Bronchial epithelial cell (primary cell): ENCODE measurements around the gene GNB3. TPM values are rescaled to one million over a fixed set of nuclear protein-coding genes. Genes with fewer than 3 reads are reported as not detected.

Source experiments
- DNase-seq: peaks from one replicate; pipeline ENCODE4 v3.0.0-alpha.2; 2010; ENCODE audit warnings: low read depth
- FAIRE-seq: peaks from 2 replicates; lab custom pipeline; 2011; peaks lifted over from hg19 to GRCh38; lab: Jason Lieb, UNC
- H3K27me3 ChIP-seq: 2 replicates; pipeline ENCODE4 v1.5.1; 2011; ENCODE audit warnings: low read length; ENCODE audit not compliant: control insufficient read depth, insufficient read depth
- H3K36me3 ChIP-seq: 2 replicates; pipeline ENCODE4 v1.5.1; 2011; ENCODE audit warnings: low read length; ENCODE audit not compliant: control insufficient read depth, insufficient read depth
- H3K4me3 ChIP-seq: 2 replicates; pipeline ENCODE4 v1.5.1; 2011; ENCODE audit warnings: mild to moderate bottlenecking, low read depth, low read length, control low read depth
- total RNA-seq: library from RNA; depleted of rRNA; stranded (reverse); fragments of >200 nt; gene quantifications from 2 replicates; pipeline ENCODE4 v1.2.1, GENCODE V29; 2014
- TF ChIP-seq, protein P1 (sequence below): IDR thresholded peaks from 2 replicates; pipeline ENCODE4 v1.5.1; 2011; ENCODE audit warnings: mild to moderate bottlenecking, moderate library complexity, low read length, control low read depth, inconsistent platforms; ENCODE audit not compliant: insufficient read depth, severe bottlenecking

The GNB3 gene
- total RNA-seq, 1 donor from 2014 or later, result 0.53 TPM

DNA sequence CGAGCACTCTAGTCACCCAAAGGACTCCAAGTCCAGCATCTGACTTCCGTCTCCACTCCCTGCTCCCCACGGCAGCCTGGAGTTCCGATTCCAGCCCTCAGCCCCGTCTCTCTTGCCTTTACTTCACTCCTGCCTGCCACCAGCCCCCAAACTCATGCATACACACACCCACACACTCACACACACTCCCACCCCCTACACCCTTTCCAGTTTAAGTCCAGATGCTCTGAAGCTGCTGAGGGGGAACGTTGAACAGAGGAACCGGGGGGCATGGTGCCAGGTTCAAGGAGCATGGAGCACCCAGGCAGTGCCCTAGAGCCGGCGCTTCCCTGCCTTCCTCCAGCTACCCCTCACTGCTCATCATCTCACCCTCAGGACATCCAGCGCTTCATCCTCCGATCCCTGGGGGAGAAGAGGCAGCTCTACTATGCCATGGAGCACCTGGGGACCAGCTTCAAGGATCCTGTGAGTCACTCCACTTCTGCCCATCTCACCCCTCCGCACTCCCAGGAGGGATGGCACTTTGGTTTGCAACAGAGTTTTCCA lies 9.2 kb upstream of the GNB3 start:
- DNase-seq (no peak), FAIRE-seq (no peak)
- no peaks in the 10 kb centered on the region for H3K27me3 ChIP-seq
- H3K36me3 ChIP-seq, result peaks cover 2% of the 10 kb centered on the region
- H3K4me3 ChIP-seq, result no peak overlapping the region
- TF ChIP-seq, protein P1, sequence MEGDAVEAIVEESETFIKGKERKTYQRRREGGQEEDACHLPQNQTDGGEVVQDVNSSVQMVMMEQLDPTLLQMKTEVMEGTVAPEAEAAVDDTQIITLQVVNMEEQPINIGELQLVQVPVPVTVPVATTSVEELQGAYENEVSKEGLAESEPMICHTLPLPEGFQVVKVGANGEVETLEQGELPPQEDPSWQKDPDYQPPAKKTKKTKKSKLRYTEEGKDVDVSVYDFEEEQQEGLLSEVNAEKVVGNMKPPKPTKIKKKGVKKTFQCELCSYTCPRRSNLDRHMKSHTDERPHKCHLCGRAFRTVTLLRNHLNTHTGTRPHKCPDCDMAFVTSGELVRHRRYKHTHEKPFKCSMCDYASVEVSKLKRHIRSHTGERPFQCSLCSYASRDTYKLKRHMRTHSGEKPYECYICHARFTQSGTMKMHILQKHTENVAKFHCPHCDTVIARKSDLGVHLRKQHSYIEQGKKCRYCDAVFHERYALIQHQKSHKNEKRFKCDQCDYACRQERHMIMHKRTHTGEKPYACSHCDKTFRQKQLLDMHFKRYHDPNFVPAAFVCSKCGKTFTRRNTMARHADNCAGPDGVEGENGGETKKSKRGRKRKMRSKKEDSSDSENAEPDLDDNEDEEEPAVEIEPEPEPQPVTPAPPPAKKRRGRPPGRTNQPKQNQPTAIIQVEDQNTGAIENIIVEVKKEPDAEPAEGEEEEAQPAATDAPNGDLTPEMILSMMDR, result no peak

DNA sequence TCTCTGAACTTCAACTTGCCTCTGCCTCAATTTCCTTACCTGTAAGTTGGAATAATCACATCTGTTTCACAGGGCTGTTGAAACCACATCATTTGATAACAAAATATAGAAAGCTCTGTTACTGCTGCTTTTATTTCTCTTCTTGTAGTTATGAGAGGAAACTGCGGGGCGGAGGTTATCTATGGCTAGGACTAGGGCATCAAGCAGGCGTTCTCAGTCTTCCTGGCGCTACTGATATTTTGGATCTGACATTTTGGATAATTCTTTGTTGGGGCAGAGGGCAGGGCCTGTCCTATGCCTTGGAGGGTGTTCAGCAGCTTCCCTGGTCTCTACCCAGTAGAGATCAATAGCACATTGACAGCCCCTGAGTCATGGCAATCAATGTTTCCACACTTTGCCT lies 8.6 kb upstream of the GNB3 start:
- TF ChIP-seq, protein P1, result no peak
- no peak for FAIRE-seq
- Histone ChIP-seq H3K36me3 (peaks cover 2% of the 10 kb centered on the region), H3K4me3 (no peak overlapping the region), H3K27me3 (no peaks in the 10 kb centered on the region)
- DNase-seq, result no peak

DNA sequence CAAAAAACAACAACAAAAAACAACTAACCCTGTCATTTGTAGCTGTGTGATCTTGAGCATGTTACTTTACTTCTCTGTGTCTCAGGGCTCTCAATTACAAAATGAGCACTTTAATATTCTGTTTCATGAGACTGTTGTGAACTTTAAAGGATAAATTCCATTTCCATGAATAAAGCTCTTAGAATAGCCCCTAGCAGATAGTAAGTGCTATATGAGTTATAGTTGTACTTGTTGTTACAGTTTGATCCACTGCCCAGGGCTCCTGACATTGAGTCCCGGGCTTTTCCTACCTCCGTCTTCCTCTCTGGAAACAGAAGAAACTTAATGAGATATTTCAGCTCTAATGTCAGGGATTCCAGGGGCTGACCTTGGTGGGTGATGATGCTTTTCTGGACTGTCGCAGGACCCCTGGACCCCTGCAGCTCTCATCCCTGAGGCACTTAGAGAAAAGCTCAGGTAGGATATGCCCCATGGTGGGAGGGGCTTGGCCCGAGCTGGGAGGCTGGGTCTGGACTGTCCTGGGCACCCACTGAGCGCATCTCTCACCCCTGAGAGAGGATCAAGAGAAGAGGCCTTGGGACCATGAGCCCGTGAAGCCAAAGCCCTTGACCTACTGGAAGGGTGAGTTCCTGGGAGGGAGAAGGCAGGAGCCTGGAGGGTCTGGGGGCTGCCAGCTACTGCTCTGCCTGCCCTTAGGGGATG lies 7.4 kb upstream of the GNB3 start:
- Histone ChIP-seq H3K4me3 (no peak overlapping the region), H3K27me3 (no peaks in the 10 kb centered on the region), H3K36me3 (peaks cover 7% of the 10 kb centered on the region)
- FAIRE-seq (no peak), DNase-seq (no peak)
- TF ChIP-seq, protein P1, result no peak

DNA sequence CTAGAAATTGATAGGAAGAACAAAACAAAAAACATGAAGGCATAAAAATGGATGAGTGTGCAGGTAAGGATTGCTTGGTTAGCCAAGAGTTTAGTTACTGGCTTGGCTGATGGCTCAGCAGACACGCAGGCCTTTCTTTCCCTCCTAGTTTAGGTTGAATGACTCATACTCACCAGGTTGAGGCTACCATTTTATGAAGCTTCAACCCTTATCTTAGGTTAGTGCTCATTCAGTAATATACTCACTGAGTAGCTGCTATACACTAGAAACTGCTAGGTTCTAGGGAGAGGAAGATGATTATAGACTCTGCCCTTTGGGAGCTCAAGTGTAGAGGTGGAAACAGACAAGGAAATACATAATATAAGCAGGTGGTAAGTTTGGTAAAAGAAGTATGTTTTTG lies 6.5 kb upstream of the GNB3 start:
- DNase-seq, result no peak

DNA sequence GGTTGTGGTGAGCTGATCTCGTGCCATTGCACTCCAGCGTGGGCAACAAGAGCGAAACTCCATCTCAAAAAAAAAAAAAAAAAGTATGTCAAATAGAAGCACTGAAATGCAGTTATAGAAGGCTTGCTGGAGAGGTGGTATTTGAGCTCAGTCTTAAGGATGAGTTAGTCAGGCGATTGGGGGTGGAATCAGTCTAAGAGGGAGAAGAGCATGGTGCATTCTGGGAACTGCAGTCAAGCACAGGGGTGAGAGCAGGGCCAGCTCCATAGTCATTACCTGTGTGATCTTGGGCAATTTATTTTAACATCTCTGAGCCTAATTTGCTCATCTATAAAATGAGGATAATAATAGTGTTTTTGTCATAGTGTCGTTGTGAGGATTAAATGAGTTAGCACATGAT lies 5.9 kb upstream of the GNB3 start:
- Histone ChIP-seq H3K27me3 (no peaks in the 10 kb centered on the region), H3K4me3 (no peak overlapping the region), H3K36me3 (peaks cover 7% of the 10 kb centered on the region)
- FAIRE-seq (no peak), DNase-seq (no peak)
- TF ChIP-seq, protein P1, result no peak

More for the DNA sequence above, 6.5 kb upstream of the GNB3 start:
- Histone ChIP-seq H3K4me3 (no peak overlapping the region), H3K27me3 (no peaks in the 10 kb centered on the region), H3K36me3 (peaks cover 7% of the 10 kb centered on the region)
- TF ChIP-seq, protein P1, result no peak
- FAIRE-seq, result no peak

DNA sequence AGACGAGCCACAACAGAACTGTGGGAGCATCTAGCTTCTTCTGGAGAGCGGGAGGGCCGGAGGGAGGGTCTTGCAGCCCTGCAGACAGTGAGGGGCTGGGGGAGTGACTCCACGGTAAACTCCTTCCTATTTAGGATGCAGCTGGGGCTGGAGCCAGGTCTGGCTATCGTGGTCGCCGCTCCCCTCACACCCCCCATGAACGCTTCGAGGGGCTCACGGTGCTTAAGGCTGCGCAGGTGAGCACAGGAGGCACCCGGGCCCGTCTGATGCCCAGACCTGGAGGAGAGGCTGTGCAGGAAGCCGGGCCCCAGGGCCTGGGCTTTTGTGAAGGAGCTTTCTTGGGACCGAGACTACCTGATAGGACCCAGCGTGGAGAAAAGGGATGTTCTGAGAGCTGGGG lies 3.9 kb upstream of the GNB3 start:
- no peaks in the 10 kb centered on the region for H3K27me3 ChIP-seq
- H3K36me3 ChIP-seq, result peaks cover 5% of the 10 kb centered on the region
- no peak for DNase-seq
- FAIRE-seq, result no peak
- no peak overlapping the region for H3K4me3 ChIP-seq
- TF ChIP-seq, protein P1, result no peak
